IMR-90 (cell line): ENCODE measurements around the gene TFAP2A. TPM values are rescaled to one million over a fixed set of nuclear protein-coding genes. Genes with fewer than 3 reads are reported as not detected.

ENCODE experiments used
- ATAC-seq: fragments of 200-7000 bp; cut with Tn5 transposase; 2 replicates; pipeline ENCODE4 v1.9.1; 2020; ENCODE audit warnings: low read depth, mild to moderate bottlenecking, moderate library complexity
- Bru-seq: library from RNA; stranded (reverse); fragments of 400-500 nt; gene quantifications from one replicate; lab custom pipeline; 2021; lab: Mats Ljungman, UMichigan
- BruChase-seq, 2 experiments: library from RNA; stranded (reverse); fragments of 400-500 nt; gene quantifications; one replicate each; lab custom pipeline; 2021; lab: Mats Ljungman, UMichigan
- BruUV-seq: library from RNA; stranded (reverse); fragments of 400-500 nt; replicated peaks from 2 replicates; lab custom pipeline; 2021; lab: Mats Ljungman, UMichigan
- CTCF ChIA-PET: fragments of 300-600 bp; formaldehyde crosslinking; extraction: SDS; loops from one replicate; lab custom pipeline; 2021; ENCODE audit warnings: antibody characterized with exemption; lab: Yijun Ruan, JAX
- POLR2A ChIA-PET: fragments of 300-600 bp; sonication (Branson Sonifier 250); formaldehyde crosslinking; loops from one replicate; lab custom pipeline; 2022; ENCODE audit warnings: antibody characterized with exemption; ENCODE audit not compliant: unreplicated experiment; lab: Charles Lee
- DNase-seq: peaks from one replicate; pipeline ENCODE4 v3.0.0; 2013
- H2AFZ ChIP-seq: replicated peaks from 2 replicates; pipeline ENCODE3; 2013; ENCODE audit warnings: low read length, mild to moderate bottlenecking; ENCODE audit not compliant: poor library complexity
- H2AK5ac ChIP-seq: 2 replicates; pipeline ENCODE4 v1.6.1; 2013; ENCODE audit warnings: low read depth, low read length, inconsistent platforms
- H2AK9ac ChIP-seq: replicated peaks from 2 replicates; pipeline ENCODE3; 2013; ENCODE audit warnings: mild to moderate bottlenecking, low read depth, low read length, moderate library complexity; ENCODE audit not compliant: poor library complexity
- H2BK120ac ChIP-seq: 2 replicates; pipeline ENCODE4 v1.6.1; 2013; ENCODE audit warnings: low read depth, low read length, inconsistent platforms
- H2BK15ac ChIP-seq: 3 replicates; pipeline ENCODE4 v1.6.1; 2013; ENCODE audit warnings: low read depth, low read length, inconsistent platforms
- H2BK20ac ChIP-seq: 2 replicates; pipeline ENCODE4 v1.6.1; 2013; ENCODE audit warnings: low read depth, mild to moderate bottlenecking, inconsistent platforms, low read length, moderate library complexity
- H2BK5ac ChIP-seq: 2 replicates; pipeline ENCODE4 v1.6.1; 2013; ENCODE audit warnings: mild to moderate bottlenecking, low read depth, low read length, inconsistent platforms; ENCODE audit not compliant: poor library complexity, severe bottlenecking
- H3K14ac ChIP-seq: replicated peaks from 2 replicates; pipeline ENCODE4 v1.6.1; 2013; ENCODE audit warnings: low read depth, low read length, inconsistent platforms
- H3K18ac ChIP-seq: 2 replicates; pipeline ENCODE4 v1.6.1; 2013; ENCODE audit warnings: low read depth, low read length, control low read depth
- H3K23ac ChIP-seq: 2 replicates; pipeline ENCODE4 v1.6.1; 2013; ENCODE audit warnings: low read depth, low read length, inconsistent platforms
- H3K27ac ChIP-seq: 2 replicates; pipeline ENCODE4 v1.5.1; 2013; ENCODE audit warnings: mild to moderate bottlenecking, control low read depth, low read length; ENCODE audit not compliant: insufficient read depth
- H3K27me3 ChIP-seq: 2 replicates; pipeline ENCODE4 v1.6.1; 2013; ENCODE audit warnings: low read length; ENCODE audit not compliant: control insufficient read depth, insufficient read depth
- H3K36me3 ChIP-seq: 2 replicates; pipeline ENCODE4 v1.6.1; 2013; ENCODE audit warnings: low read length, mixed read lengths; ENCODE audit not compliant: control insufficient read depth, insufficient read depth
- H3K4ac ChIP-seq: 2 replicates; pipeline ENCODE4 v1.6.1; 2013; ENCODE audit warnings: low read depth, low read length, inconsistent platforms
- H3K4me1 ChIP-seq: 2 replicates; pipeline ENCODE4 v1.6.1; 2013; ENCODE audit warnings: low read length, mixed read lengths; ENCODE audit not compliant: control insufficient read depth, insufficient read depth
- H3K4me2 ChIP-seq: 2 replicates; pipeline ENCODE4 v1.6.1; 2013; ENCODE audit warnings: low read depth, mild to moderate bottlenecking, control low read depth, low read length, moderate library complexity
- H3K4me3 ChIP-seq: 2 replicates; pipeline ENCODE4 v1.5.1; 2013; ENCODE audit warnings: low read depth, mild to moderate bottlenecking, control low read depth, low read length, moderate library complexity; ENCODE audit not compliant: insufficient read depth
- H3K56ac ChIP-seq: 2 replicates; pipeline ENCODE4 v1.6.1; 2013; ENCODE audit warnings: low read length, inconsistent platforms; ENCODE audit not compliant: insufficient read depth; ENCODE audit errors: extremely low read depth
- H3K79me1 ChIP-seq, 2 experiments: 2 replicates each; pipeline ENCODE4 v1.6.1; 2013; ENCODE audit warnings: low read length in 2 of 2, inconsistent platforms in 1 of 2, low read depth in 1 of 2
- H3K9ac ChIP-seq: 2 replicates; pipeline ENCODE4 v1.6.1; 2013; ENCODE audit warnings: low read depth, low read length, control low read depth
- H3K9me1 ChIP-seq: 2 replicates; pipeline ENCODE4 v1.6.1; 2013; ENCODE audit warnings: low read length, inconsistent platforms; ENCODE audit not compliant: insufficient read depth
- H3K9me3 ChIP-seq: 2 replicates; pipeline ENCODE4 v1.6.1; 2013; ENCODE audit warnings: low read length; ENCODE audit not compliant: control insufficient read depth, insufficient read depth
- H4K20me1 ChIP-seq: 2 replicates; pipeline ENCODE4 v1.6.1; 2013; ENCODE audit warnings: low read length, inconsistent platforms; ENCODE audit not compliant: insufficient read depth
- H4K5ac ChIP-seq: 2 replicates; pipeline ENCODE4 v1.6.1; 2013; ENCODE audit warnings: mild to moderate bottlenecking, low read depth, low read length, control low read depth
- H4K8ac ChIP-seq, 2 experiments: 2 replicates each; pipeline ENCODE4 v1.6.1; 2013; ENCODE audit warnings: low read depth in 2 of 2, low read length in 2 of 2, control low read depth in 1 of 2, inconsistent platforms in 1 of 2
- H4K91ac ChIP-seq: 2 replicates; pipeline ENCODE4 v1.6.1; 2013; ENCODE audit warnings: low read depth, low read length, inconsistent platforms; ENCODE audit not compliant: insufficient read depth
- BHLHE40 ChIP-seq: fragments of 150-350 bp; IDR thresholded peaks from 2 replicates; pipeline ENCODE4 v1.6.1; 2016; ENCODE audit warnings: mild to moderate bottlenecking, low read depth, low read length
- CTCF ChIP-seq: conservative IDR thresholded peaks from 2 replicates; pipeline ENCODE4 v1.5.1; 2012; ENCODE audit warnings: mild to moderate bottlenecking, low read depth, low read length, improper control_type of control experiment
- RAD21 ChIP-seq: IDR thresholded peaks from 2 replicates; pipeline ENCODE4 v1.6.1; 2012; ENCODE audit warnings: low read length, improper control_type of control experiment
- WGBS, 2 experiments: methylation state at CpG; one replicate each; pipeline versions ENCODE4 v1.1.5 to v1.1.7; 2013; ENCODE audit warnings: missing lambda C conversion rate in 2 of 2; ENCODE audit not compliant: insufficient read length in 1 of 2; ENCODE audit errors: extremely low coverage in 2 of 2; 5-methylcytosine and 5-hydroxymethylcytosine counted together
- dilution Hi-C: fragments of 300-500 bp; cut with HindIII; formaldehyde crosslinking; loops from one replicate; pipeline ENCODE4 v1.14.3; 2018; ENCODE audit warnings: low sequenced_read_pairs; ENCODE audit not compliant: unreplicated experiment
- in situ Hi-C: fragments of 300-500 bp; cut with MboI; formaldehyde crosslinking; loops from 3 replicates; pipeline ENCODE4 v1.14.3; 2019; ENCODE audit warnings: low sequenced_read_pairs, inconsistent platforms, mixed read lengths
- intact Hi-C: fragments of 100-400 bp; cut with micrococcal nuclease; formaldehyde crosslinking; loops from 2 replicates; pipeline ENCODE4 v1.10.0; 2022
- long read RNA-seq: library from polyadenylated mRNA; unstranded; transcript quantifications from one replicate; pipeline ENCODE4 v2.0.0, GENCODE V29; 2021; ENCODE audit not compliant: unreplicated experiment
- polyA plus RNA-seq, 3 experiments: library from polyadenylated mRNA; depleted of rRNA; stranded (reverse); fragments of >200 nt; gene quantifications; 2 replicates each; pipeline ENCODE4 v1.2.3, GENCODE V29; 2012; ENCODE audit warnings: low replicate concordance in 1 of 3
- total RNA-seq: library from RNA; depleted of rRNA; stranded (reverse); fragments of >200 nt; gene quantifications from 2 replicates; pipeline ENCODE4 v1.2.3, GENCODE V29; 2012; rRNA removed

TFAP2A gene
- 0.72 and 1.1 TPM in 2 replicates for total RNA-seq
- polyA plus RNA-seq (2012; rRNA removed) = 7.1 and 8.6 TPM in 2 replicates
- 5.0 and 6.4 TPM in 2 replicates for polyA plus RNA-seq (2012; cell fraction: cytosol; rRNA removed)
- 13.4 and 17.5 TPM in 2 replicates for polyA plus RNA-seq (2012; cell fraction: nucleus; rRNA removed; ENCODE audit: low replicate concordance)
- Bru-seq, nascent RNA = percentile 65 among the genes with signal in this experiment
- BruChase-seq, experiment 1, labeled RNA remaining after a 6-hour chase = percentile 50 among the genes with signal in this experiment
- percentile 64 among the genes with signal in this experiment for BruChase-seq, experiment 2, labeled RNA remaining after a 2-hour chase
- long read RNA-seq, partial matches to known transcripts = 3 of 12 reads
- long read RNA-seq, other reads (novel, unspliced or antisense) = 2 of 12 reads

GRCh38 chr6:10414756-10415616 is at the start of gene TFAP2A:
Gene TFAP2A (minus strand): TSS chr6:10415074. CDS start chr6:10414991, 83 bp downstream.
- CTCF ChIA-PET = interaction anchor here (0.7 to 1.5 kb wide), 7 partner anchors 9 to 1432 kb away, joined by 3 to 5 read pairs (median 3); no protein-coding TSS in a partner anchor
- POLR2A ChIA-PET = interaction anchor here (0.6 kb wide), 1 partner anchor 295 kb away, joined by 3 read pairs; no protein-coding TSS in a partner anchor

More at GRCh38 chr6:10414756-10415616, at the start of gene TFAP2A:
- Histone ChIP-seq H3K9me3 (no peaks in the 10 kb centered on the region), H3K4me3 (peak within 1 kb of the TSS; percentile 67), H3K56ac (no peak within 1 kb of the TSS; the same call in 1 of the 2 replicates), H3K9me1 (no peaks in the 10 kb centered on the region), H3K9ac (peak within 1 kb of the TSS; percentile 74), H4K91ac (peak within 1 kb of the TSS; percentile 11; the same call in 1 of the 2 replicates), H3K27ac (peak within 1 kb of the TSS; percentile 24), H2BK20ac (no peak within 1 kb of the TSS; the same call in 1 of the 2 replicates), H3K27me3 (peaks cover 92% of the 10 kb centered on the region), H3K4me1 (no peaks in the 10 kb centered on the region; the same call in 1 of the 2 replicates), H4K8ac (no peak within 1 kb of the TSS), H4K5ac (no peak within 1 kb of the TSS), H2AK5ac (peak within 1 kb of the TSS; percentile 73), H2BK15ac (no peak within 1 kb of the TSS), H3K14ac (peak within 1 kb of the TSS; percentile 48), H2AFZ (peak within 1 kb of the TSS; percentile 80), H2BK120ac (peak within 1 kb of the TSS; percentile 47; the same call in 1 of the 2 replicates), H3K79me1 (no peaks in the 10 kb centered on the region), H3K4me2 (peak within 1 kb of the TSS; percentile 77), H3K23ac (peak within 1 kb of the TSS; percentile 72), H3K36me3 (no peaks in the 10 kb centered on the region), H3K4ac (peak within 1 kb of the TSS; percentile 33; the same call in 1 of the 2 replicates), H3K18ac (no peak within 1 kb of the TSS), H2BK5ac (peak within 1 kb of the TSS; percentile 9), H2AK9ac (peak within 1 kb of the TSS; percentile 80), H4K20me1 (no peaks in the 10 kb centered on the region)
- DNase-seq (peak; percentile 56), ATAC-seq (peak; percentile 38)
- TF ChIP-seq RAD21 (peak; percentile 39), CTCF (peak; percentile 40), BHLHE40 (no peak)
- intact Hi-C loops (loop anchor here (5.0 to 10.0 kb wide), 8 partner anchors 158 to 1433 kb away; no protein-coding TSS in a partner anchor), dilution Hi-C loops (no loop called here), in situ Hi-C loops (loop anchor here (25.0 kb wide), 2 partner anchors 878 to 1978 kb away; partner anchors contain the start of gene SLC35B3)
- 6% methylated on average over 25 of the region's 58 CpGs; no CpG with 5 or more reads in 1 of the 2 experiments for WGBS, 2 experiments
- BruUV-seq = no TSS peak
